ENCODE results near the gene RIN1.

- TF ChIP-seq POLR2A (IDR thresholded peaks at IDR 0.05) (no peak), CTCF (IDR thresholded peaks at IDR 0.05) (no peak)
These were observed 22.7 kb downstream of the RIN1 start for GRCh38 chr11:66313321-66314185.
